Ascending aorta (tissue), 2 donors: ENCODE measurements around the gene STK32B. TPM values are rescaled to one million over a fixed set of nuclear protein-coding genes. Genes with fewer than 3 reads are reported as not detected.
A peak's percentile ranks its signal among the peaks of the same experiment; 100 is the strongest.

Source experiments
- DNase-seq, 2 donors: peaks; one replicate each; pipeline ENCODE4 v3.0.0-alpha.2; 2019; ENCODE audit warnings: low spot score in 2 of 2
- H3K27ac ChIP-seq, 2 donors: fragments of 200-600 bp; sonication (generic); one replicate each; pipeline ENCODE4 v1.5.1; 2016 to 2017; ENCODE audit warnings: mild to moderate bottlenecking in 1 of 2
- H3K27me3 ChIP-seq: fragments of 200-600 bp; sonication (generic); one replicate; pipeline ENCODE4 v1.5.1; 2017
- H3K36me3 ChIP-seq, 2 donors: fragments of 200-600 bp; sonication (generic); one replicate each; pipeline ENCODE4 v1.5.1; 2016
- H3K4me1 ChIP-seq, 2 donors: fragments of 200-600 bp; sonication (generic); one replicate each; pipeline ENCODE4 v1.5.1; 2016 to 2017; ENCODE audit warnings: mild to moderate bottlenecking in 1 of 2
- H3K4me3 ChIP-seq, 2 donors: fragments of 200-600 bp; sonication (generic); one replicate each; pipeline ENCODE4 v1.5.1; 2016 to 2017; ENCODE audit warnings: mild to moderate bottlenecking in 1 of 2
- H3K9me3 ChIP-seq, 2 donors: fragments of 200-600 bp; sonication (generic); one replicate each; pipeline ENCODE4 v1.5.1; 2016
- CTCF ChIP-seq, 3 experiments: fragments of 200-600 bp in 2 of 3; fragments of 450-650 bp in 1 of 3; sonication (generic) in 2 of 3; IDR thresholded peaks; one replicate each; pipeline ENCODE4 v1.5.1; 2016 to 2019; ENCODE audit warnings: antibody characterized with exemption in 3 of 3, mild to moderate bottlenecking in 1 of 3, moderate library complexity in 1 of 3
- intact Hi-C: fragments of 100-400 bp; cut with DNase I; formaldehyde crosslinking; loops from one replicate; pipeline ENCODE4 v1.15.1; 2023
- total RNA-seq: library from RNA; depleted of rRNA; stranded (reverse); fragments of >200 nt; gene quantifications from one replicate; pipeline ENCODE4 v1.1.0, GENCODE V29; 2016

The STK32B gene
- total RNA-seq, 1 donor from 2014 or later: 2.3 TPM

GRCh38 chr4:5030927-5031326 is 20.4 kb upstream of the STK32B start:
- peak in 1 of 2 donors; percentile 2 for DNase-seq
- Histone ChIP-seq H3K4me3 (no peak overlapping the region), H3K36me3 (no peaks in the 10 kb centered on the region), H3K27ac (no peak overlapping the region), H3K9me3 (no peaks in the 10 kb centered on the region), H3K4me1 (peaks cover 6 to 17% of the 10 kb centered on the region in 2 donors), H3K27me3 (no peaks in the 10 kb centered on the region)
- no peak for TF ChIP-seq CTCF (IDR thresholded peaks at IDR 0.05)
- intact Hi-C loops: no loop called here

- Histone ChIP-seq H3K27ac (peak overlapping the region; percentile 59 to 68), H3K27me3 (no peaks in the 10 kb centered on the region), H3K36me3 (no peaks in the 10 kb centered on the region), H3K4me3 (no peak overlapping the region), H3K9me3 (no peaks in the 10 kb centered on the region), H3K4me1 (peaks cover 6 to 26% of the 10 kb centered on the region in 2 donors)
- TF ChIP-seq CTCF (IDR thresholded peaks at IDR 0.05): no peak
- DNase-seq: no peak
- intact Hi-C loops: no loop called here
These were observed 18.5 kb upstream of the STK32B start for GRCh38 chr4:5032813-5033212.

GRCh38 chr4:5033281-5033841 is 17.9 kb upstream of the STK32B start:
- Histone ChIP-seq H3K9me3 (no peaks in the 10 kb centered on the region), H3K4me1 (peaks cover 6 to 28% of the 10 kb centered on the region in 2 donors), H3K4me3 (no peak overlapping the region), H3K27me3 (no peaks in the 10 kb centered on the region), H3K27ac (peak overlapping the region; percentile 59 to 68), H3K36me3 (no peaks in the 10 kb centered on the region)
- intact Hi-C loops: no loop called here
- no peak for TF ChIP-seq CTCF (IDR thresholded peaks at IDR 0.05)
- DNase-seq: peak in 1 of 2 donors; percentile 72

- H3K4me1 ChIP-seq: peaks cover 6 to 32% of the 10 kb centered on the region in 2 donors
- no peak for TF ChIP-seq CTCF (IDR thresholded peaks at IDR 0.05)
- intact Hi-C loops: no loop called here
- H3K4me3 ChIP-seq: no peak overlapping the region
- H3K27me3 ChIP-seq: no peaks in the 10 kb centered on the region
- H3K27ac ChIP-seq: peak overlapping the region in 1 of 2 donors; percentile 68
- DNase-seq: no peak
- no peaks in the 10 kb centered on the region for H3K9me3 ChIP-seq
- H3K36me3 ChIP-seq: no peaks in the 10 kb centered on the region
These were observed 17.1 kb upstream of the STK32B start for GRCh38 chr4:5034206-5034605.

- no peak for DNase-seq
- H3K4me3 ChIP-seq: no peak overlapping the region
- intact Hi-C loops: no loop called here
- no peaks in the 10 kb centered on the region for H3K27me3 ChIP-seq
- peaks cover 6 to 32% of the 10 kb centered on the region in 2 donors for H3K4me1 ChIP-seq
- no peak for TF ChIP-seq CTCF (IDR thresholded peaks at IDR 0.05)
- no peaks in the 10 kb centered on the region for H3K36me3 ChIP-seq
- H3K27ac ChIP-seq: no peak overlapping the region
- no peaks in the 10 kb centered on the region for H3K9me3 ChIP-seq
These were observed 15.0 kb upstream of the STK32B start for GRCh38 chr4:5036239-5036638.
